H9 (cell line): Measurements from ENCODE around the gene EDDM13. TPM values are rescaled to one million over a fixed set of nuclear protein-coding genes. Genes with fewer than 3 reads are reported as not detected.

Source experiments
- DNase-seq: peaks from one replicate; pipeline ENCODE4 v3.0.0-alpha.2; 2017
- H2AFZ ChIP-seq: one replicate; pipeline ENCODE4 v1.6.1; 2013; ENCODE audit warnings: mild to moderate bottlenecking, low read length, control low read depth, moderate library complexity
- H2AK5ac ChIP-seq: 2 replicates; pipeline ENCODE4 v1.6.1; 2013; ENCODE audit warnings: low read length, control low read depth, mixed read lengths; ENCODE audit not compliant: insufficient read length
- H2BK120ac ChIP-seq: one replicate; pipeline ENCODE4 v1.6.1; 2013; ENCODE audit warnings: low read depth, mild to moderate bottlenecking, low read length, control low read depth, inconsistent platforms; ENCODE audit not compliant: poor library complexity, severe bottlenecking
- H2BK12ac ChIP-seq: 2 replicates; pipeline ENCODE4 v1.6.1; 2013; ENCODE audit warnings: low read length, control low read depth, mixed read lengths, low read depth; ENCODE audit not compliant: insufficient read length
- H2BK15ac ChIP-seq: 2 replicates; pipeline ENCODE4 v1.6.1; 2013; ENCODE audit warnings: low read depth, low read length, control low read depth
- H2BK20ac ChIP-seq: one replicate; pipeline ENCODE4 v1.6.1; 2013; ENCODE audit warnings: low read depth, mild to moderate bottlenecking, low read length, control low read depth, inconsistent platforms; ENCODE audit not compliant: poor library complexity, severe bottlenecking
- H2BK5ac ChIP-seq: 2 replicates; pipeline ENCODE4 v1.6.1; 2013; ENCODE audit warnings: low read length, control low read depth, mixed read lengths; ENCODE audit not compliant: insufficient read length
- H3K14ac ChIP-seq: 2 replicates; pipeline ENCODE4 v1.6.1; 2013; ENCODE audit warnings: low read length, control low read depth; ENCODE audit not compliant: insufficient read depth
- H3K18ac ChIP-seq: 2 replicates; pipeline ENCODE4 v1.6.1; 2013; ENCODE audit warnings: low read depth, mild to moderate bottlenecking, mixed read lengths, low read length, control low read depth; ENCODE audit not compliant: insufficient read length
- H3K23ac ChIP-seq: 2 replicates; pipeline ENCODE4 v1.6.1; 2013; ENCODE audit warnings: low read length, control low read depth, mixed read lengths, low read depth; ENCODE audit not compliant: insufficient read length
- H3K23me2 ChIP-seq: 2 replicates; pipeline ENCODE4 v1.6.1; 2013; ENCODE audit warnings: low read depth, mild to moderate bottlenecking, mixed read lengths, low read length, control low read depth; ENCODE audit not compliant: insufficient read length, poor library complexity, severe bottlenecking
- H3K27ac ChIP-seq: 2 replicates; pipeline ENCODE4 v1.5.1; 2013; ENCODE audit warnings: low read length, control low read depth, mixed read lengths, low read depth; ENCODE audit not compliant: insufficient read length
- H3K27me3 ChIP-seq: 2 replicates; pipeline ENCODE4 v1.6.1; 2013; ENCODE audit warnings: low read length, control low read depth, inconsistent platforms; ENCODE audit not compliant: insufficient read depth
- H3K4ac ChIP-seq: 2 replicates; pipeline ENCODE4 v1.6.1; 2013; ENCODE audit warnings: low read depth, mild to moderate bottlenecking, control low read depth, inconsistent platforms, low read length, moderate library complexity
- H3K4me1 ChIP-seq: 2 replicates; pipeline ENCODE4 v1.6.1; 2013; ENCODE audit warnings: low read length, control low read depth, inconsistent platforms; ENCODE audit not compliant: insufficient read depth
- H3K4me2 ChIP-seq: 2 replicates; pipeline ENCODE4 v1.6.1; 2013; ENCODE audit warnings: low read length, control low read depth, mixed read lengths; ENCODE audit not compliant: insufficient read length, insufficient read depth
- H3K56ac ChIP-seq: 2 replicates; pipeline ENCODE4 v1.6.1; 2013; ENCODE audit warnings: low read depth, mild to moderate bottlenecking, mixed read lengths, low read length, control low read depth; ENCODE audit not compliant: insufficient read length
- H3K79me1 ChIP-seq: 2 replicates; pipeline ENCODE4 v1.6.1; 2013; ENCODE audit warnings: low read depth, mild to moderate bottlenecking, moderate library complexity, low read length, control low read depth, inconsistent platforms; ENCODE audit not compliant: insufficient read depth, poor library complexity, severe bottlenecking
- H3K79me2 ChIP-seq: 2 replicates; pipeline ENCODE4 v1.6.1; 2013; ENCODE audit warnings: low read length, control low read depth, inconsistent platforms; ENCODE audit not compliant: insufficient read depth
- H3K9ac ChIP-seq: 2 replicates; pipeline ENCODE4 v1.6.1; 2013; ENCODE audit warnings: low read length, control low read depth, mixed read lengths; ENCODE audit not compliant: insufficient read length; ENCODE audit errors: extremely low read depth
- H3K9me3 ChIP-seq: one replicate; pipeline ENCODE4 v1.6.1; 2013; ENCODE audit warnings: low read depth, low read length, inconsistent platforms; ENCODE audit not compliant: control insufficient read depth
- H3T11ph ChIP-seq: one replicate; pipeline ENCODE4 v1.6.1; 2013; ENCODE audit warnings: mild to moderate bottlenecking, low read length, control low read depth, inconsistent platforms
- H4K20me1 ChIP-seq: one replicate; pipeline ENCODE4 v1.6.1; 2013; ENCODE audit not compliant: control insufficient read depth, insufficient read length, insufficient read depth
- H4K5ac ChIP-seq: 2 replicates; pipeline ENCODE4 v1.6.1; 2013; ENCODE audit warnings: low read depth, mild to moderate bottlenecking, mixed read lengths, low read length, control low read depth; ENCODE audit not compliant: insufficient read length
- H4K8ac ChIP-seq: replicated peaks from 2 replicates; pipeline ENCODE4 v1.6.1; 2013; ENCODE audit warnings: low read length, control low read depth, mixed read lengths, low read depth; ENCODE audit not compliant: insufficient read length
- H4K91ac ChIP-seq: 2 replicates; pipeline ENCODE4 v1.6.1; 2013; ENCODE audit warnings: low read depth, mild to moderate bottlenecking, moderate library complexity, mixed read lengths, low read length, control low read depth; ENCODE audit not compliant: insufficient read length
- H3K27ac Mint-ChIP-seq, 3 experiments: 2 replicates in 2 of 3; 3 replicates in 1 of 3; pipeline ENCODE4 v1.8.0; 2020 to 2021; ENCODE audit warnings: mixed read lengths in 3 of 3, mild to moderate bottlenecking in 1 of 3, moderate library complexity in 1 of 3
- H3K27me3 Mint-ChIP-seq: 2 replicates; pipeline ENCODE4 v1.8.0; 2021; ENCODE audit warnings: low read depth, mild to moderate bottlenecking, moderate library complexity, mixed read lengths
- H3K36me3 Mint-ChIP-seq, 3 experiments: 2 replicates in 2 of 3; 3 replicates in 1 of 3; pipeline ENCODE4 v1.8.0; 2020 to 2021; ENCODE audit warnings: low read depth in 3 of 3, mixed read lengths in 3 of 3; ENCODE audit not compliant: insufficient read depth in 1 of 3
- H3K4me1 Mint-ChIP-seq, 2 experiments: 2 replicates each; pipeline ENCODE4 v1.8.0; 2020; ENCODE audit warnings: mixed read lengths in 2 of 2
- H3K4me3 Mint-ChIP-seq, 2 experiments: 2 replicates in 1 of 2; 3 replicates in 1 of 2; pipeline ENCODE4 v1.8.0; 2020 to 2021; ENCODE audit warnings: mild to moderate bottlenecking in 2 of 2, mixed read lengths in 2 of 2, moderate library complexity in 1 of 2
- H3K9me3 Mint-ChIP-seq, 2 experiments: 2 replicates in 1 of 2; 3 replicates in 1 of 2; pipeline ENCODE4 v1.8.0; 2020; ENCODE audit warnings: mild to moderate bottlenecking in 2 of 2, mixed read lengths in 2 of 2, moderate library complexity in 1 of 2
- CTCF ChIP-seq: fragments of 200-600 bp; sonication (generic); conservative IDR thresholded peaks from 3 replicates; pipeline ENCODE4 v1.8.0; 2021; ENCODE audit warnings: antibody characterized with exemption, mild to moderate bottlenecking
- WGBS: extraction: QIAGEN DNeasy Blood & Tissue Kit; methylation state at CpG from one replicate; pipeline ENCODE4 v1.1.7; 2013; ENCODE audit warnings: missing lambda C conversion rate, low lambda C conversion rate, mixed read lengths; ENCODE audit not compliant: insufficient read length; ENCODE audit errors: extremely low coverage; 5-methylcytosine and 5-hydroxymethylcytosine counted together
- total RNA-seq: library from RNA; stranded (reverse); gene quantifications from 2 replicates; pipeline ENCODE4 v1.2.1, GENCODE V29; 2021

The EDDM13 gene
- total RNA-seq, 1 experiment from 2014 or later = not detected

GRCh38 chr19:56312342-56312741, 39.8 kb downstream of the EDDM13 start:
- no peak for DNase-seq
- Histone ChIP-seq H4K91ac (no peak overlapping the region), H4K5ac (no peak overlapping the region), H4K20me1 (no peaks in the 10 kb centered on the region), H2BK20ac (no peak overlapping the region), H3K79me1 (no peaks in the 10 kb centered on the region), H3K9me3 (no peaks in the 10 kb centered on the region), H3K9ac (no peak overlapping the region), H3K27ac (no peak overlapping the region), H2AFZ (no peak overlapping the region), H2BK5ac (no peak overlapping the region), H4K8ac (no peak overlapping the region), H3K4ac (no peak overlapping the region), H2BK120ac (no peak overlapping the region), H3K23ac (no peak overlapping the region), H2BK15ac (no peak overlapping the region), H3K79me2 (no peaks in the 10 kb centered on the region), H3K4me2 (no peak overlapping the region), H3K23me2 (peaks cover 9% of the 10 kb centered on the region), H2AK5ac (no peak overlapping the region), H3T11ph (no peak overlapping the region), H3K56ac (no peak overlapping the region), H3K18ac (no peak overlapping the region), H3K14ac (no peak overlapping the region), H3K27me3 (no peaks in the 10 kb centered on the region), H2BK12ac (no peak overlapping the region), H3K4me1 (no peaks in the 10 kb centered on the region)
- TF ChIP-seq CTCF = no peak
- no peaks in the 10 kb centered on the region for H3K27me3 Mint-ChIP-seq
- peaks cover 2 to 3% of the 10 kb centered on the region in 2 experiments; a peak in 4 of 5 replicates for H3K9me3 Mint-ChIP-seq
- no peak overlapping the region for H3K4me3 Mint-ChIP-seq
- no peak overlapping the region for H3K27ac Mint-ChIP-seq
- peaks cover 10 to 14% of the 10 kb centered on the region in 2 experiments for H3K4me1 Mint-ChIP-seq
- no CpG with 5 or more reads among the region's 4 CpGs for WGBS
- peaks cover 5 to 16% (median 7%) of the 10 kb centered on the region in 3 experiments; a peak in 6 of 7 replicates for H3K36me3 Mint-ChIP-seq
